CD4-positive, alpha-beta T cell treated with Interleukin-6 at 100 ng/mL for 8 hours (primary cell): ENCODE data around the gene MIEF1.

Source experiments
- DNase-seq: peaks from one replicate; pipeline ENCODE4 v3.0.0-alpha.2; 2020; ENCODE audit warnings: mixed read lengths, low spot score

The MIEF1 gene

GRCh38 chr22:39502109-39502788 is at the start of gene MIEF1:
TSS of gene MIEF1 (plus strand) at chr22:39502290. CDS start at chr22:39511295, 9,005 bp downstream.
- DNase-seq: peak; percentile 92

GRCh38 chr22:39452740-39453040 is 49.4 kb upstream of the MIEF1 start:
- DNase-seq: no peak

GRCh38 chr22:39453765-39454378 is 48.2 kb upstream of the MIEF1 start:
- no peak for DNase-seq

GRCh38 chr22:39454385-39454871 is 47.7 kb upstream of the MIEF1 start:
- DNase-seq: no peak

GRCh38 chr22:39456522-39457197 is 45.4 kb upstream of the MIEF1 start, which contains the start of gene MGAT3:
TSS of gene MGAT3 (plus strand) at chr22:39457012. CDS start at chr22:39487348, 30,336 bp downstream.
- DNase-seq: no peak

GRCh38 chr22:39457198-39457555 is 44.9 kb upstream of the MIEF1 start:
- DNase-seq: no peak

- no peak for DNase-seq
Observed at GRCh38 chr22:39457556-39458443, 44.3 kb upstream of the MIEF1 start.

- no peak for DNase-seq
Observed at GRCh38 chr22:39458444-39459083, 43.5 kb upstream of the MIEF1 start.

- DNase-seq: no peak
Observed at GRCh38 chr22:39459681-39460080, 42.4 kb upstream of the MIEF1 start.

- no peak for DNase-seq
Observed at GRCh38 chr22:39462443-39463221, 39.5 kb upstream of the MIEF1 start.

- DNase-seq: no peak
Observed at GRCh38 chr22:39463277-39463676, 38.8 kb upstream of the MIEF1 start.

GRCh38 chr22:39463931-39464390 is 38.1 kb upstream of the MIEF1 start:
- DNase-seq: no peak

GRCh38 chr22:39466228-39467006 is 35.7 kb upstream of the MIEF1 start:
- no peak for DNase-seq

- no peak for DNase-seq
Observed at GRCh38 chr22:39467390-39467895, 34.6 kb upstream of the MIEF1 start.

- DNase-seq: no peak
Observed at GRCh38 chr22:39468487-39469325, 33.4 kb upstream of the MIEF1 start.

GRCh38 chr22:39469326-39469680 is 32.8 kb upstream of the MIEF1 start:
- DNase-seq: no peak

- DNase-seq: no peak
Observed at GRCh38 chr22:39469681-39470450, 32.2 kb upstream of the MIEF1 start.
